ENCODE results near the gene TBL3.
A peak's percentile ranks its signal among the peaks of the same experiment; 100 is the strongest.

GRCh38 chr16:1979271-1980029, 7.6 kb downstream of the TBL3 start:
- peak; percentile 35; the same call in 1 of the 2 replicates for TF ChIP-seq EGR1 (IDR thresholded peaks at IDR 0.05)
- TF ChIP-seq NFIC (IDR thresholded peaks at IDR 0.05), result no peak
- no peak for TF ChIP-seq TAF1 (IDR thresholded peaks at IDR 0.05; ENCODE audit: low read depth)
- TF ChIP-seq FOXM1 (IDR thresholded peaks at IDR 0.05; ENCODE audit: borderline replicate concordance, low read depth), result no peak
- no peak for TF ChIP-seq EP300 (IDR thresholded peaks at IDR 0.05; ENCODE audit: borderline replicate concordance)
- no peak for TF ChIP-seq CEBPB (IDR thresholded peaks at IDR 0.05)
- peak; percentile 16 for TF ChIP-seq TEAD4 (IDR thresholded peaks at IDR 0.05)
